Stimulated activated naive B cell treated with anti-CD40 and anti-IgM and Interleukin-4, amounts not matched to agents 10 μg/mL and 1 μg/mL and 100 μg/mL, for 72 hours (primary cell): Measurements from ENCODE around the gene STXBP2.
A peak's percentile ranks its signal among the peaks of the same experiment; 100 is the strongest.

Experiments
- ATAC-seq, 2 donors: fragments of 150-1000 bp; cut with Tn5 transposase; replicated peaks; 2 replicates each; pipeline ENCODE4 v1.10.0; 2021; ENCODE audit warnings: moderate library complexity in 1 of 2
- DNase-seq: peaks from one replicate; pipeline ENCODE4 v3.0.0; 2021
- H3K27ac Mint-ChIP-seq: one replicate; pipeline ENCODE4 v1.8.0; 2022; ENCODE audit warnings: mild to moderate bottlenecking, mixed read lengths
- H3K27me3 Mint-ChIP-seq, 2 donors: one replicate each; pipeline ENCODE4 v1.8.0; 2022; ENCODE audit warnings: mixed read lengths in 2 of 2
- H3K36me3 Mint-ChIP-seq, 2 donors: one replicate each; pipeline ENCODE4 v1.8.0; 2022; ENCODE audit warnings: mixed read lengths in 2 of 2, mild to moderate bottlenecking in 1 of 2
- H3K4me1 Mint-ChIP-seq, 2 donors: one replicate each; pipeline ENCODE4 v1.8.0; 2022; ENCODE audit warnings: mixed read lengths in 2 of 2, mild to moderate bottlenecking in 1 of 2
- H3K4me3 Mint-ChIP-seq, 2 donors: one replicate each; pipeline ENCODE4 v1.8.0; 2022; ENCODE audit warnings: mild to moderate bottlenecking in 2 of 2, mixed read lengths in 2 of 2, moderate library complexity in 1 of 2
- H3K9me3 Mint-ChIP-seq, 2 donors: one replicate each; pipeline ENCODE4 v1.8.0; 2022; ENCODE audit warnings: mixed read lengths in 2 of 2, mild to moderate bottlenecking in 1 of 2

STXBP2 gene

DNA sequence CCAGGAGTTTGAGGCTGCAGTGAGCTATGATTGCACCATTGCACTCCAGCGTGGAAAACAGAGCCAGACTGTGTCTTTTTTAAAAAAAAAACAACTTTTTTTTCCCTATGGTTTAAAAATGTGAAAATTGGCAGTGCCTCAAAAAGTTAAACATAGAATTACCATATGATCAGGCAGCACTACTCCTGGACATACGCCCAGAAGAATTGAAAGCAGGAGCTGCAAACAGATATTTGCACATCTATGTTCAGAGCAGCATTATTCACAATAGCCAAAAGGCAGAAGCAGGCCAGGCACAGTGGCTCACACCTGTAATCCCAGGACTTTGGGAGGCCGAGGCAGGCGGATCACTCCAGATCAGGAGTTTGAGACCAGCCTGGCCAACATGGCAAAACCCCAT is 28.2 kb downstream of the STXBP2 start:
- no peaks in the 10 kb centered on the region for H3K9me3 Mint-ChIP-seq

DNA sequence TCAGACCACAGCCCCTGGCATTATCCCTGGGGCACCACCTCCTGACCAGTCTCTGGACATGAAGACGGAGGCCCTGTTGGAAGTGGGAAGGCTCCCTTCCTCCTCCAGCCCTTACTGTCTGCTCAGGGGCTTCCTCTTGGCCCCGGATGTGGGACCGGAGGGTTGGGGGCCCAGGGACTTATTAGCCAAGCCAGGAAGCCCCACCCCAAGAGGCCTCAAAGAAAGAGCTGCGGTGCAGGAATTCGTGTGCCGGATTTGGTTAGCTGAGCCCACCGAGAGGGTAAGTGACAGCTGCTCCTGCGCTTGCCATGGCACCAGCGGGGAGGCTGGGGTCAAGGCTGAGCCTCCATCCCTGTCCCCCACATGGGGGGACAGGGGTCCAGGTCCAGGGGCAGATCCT is 31.9 kb downstream of the STXBP2 start, which contains the start of gene RETN:
Gene RETN, plus strand, starts transcription at position 208 of the 400 bp plus-strand sequence. CDS start 278 bp downstream, outside the sequence.
- peaks cover 9 to 10% of the 10 kb centered on the region in 2 donors for H3K4me1 Mint-ChIP-seq
- peaks cover 43 to 52% of the 10 kb centered on the region in 2 donors for H3K27me3 Mint-ChIP-seq
- H3K27ac Mint-ChIP-seq = no peak within 1 kb of the TSS
- no peak for DNase-seq
- H3K4me3 Mint-ChIP-seq = peak within 1 kb of the TSS in 1 of 2 donors; percentile 22
- H3K9me3 Mint-ChIP-seq = no peaks in the 10 kb centered on the region
- no peak for ATAC-seq
- H3K36me3 Mint-ChIP-seq = no peaks in the 10 kb centered on the region

More for the DNA sequence above, 28.2 kb downstream of the STXBP2 start:
- ATAC-seq = no peak
- H3K36me3 Mint-ChIP-seq = no peaks in the 10 kb centered on the region
- peaks cover 2% of the 10 kb centered on the region in 2 donors for H3K4me1 Mint-ChIP-seq
- no peak overlapping the region for H3K27ac Mint-ChIP-seq
- DNase-seq = no peak
- peaks cover 19 to 23% of the 10 kb centered on the region in 2 donors for H3K27me3 Mint-ChIP-seq
- no peak overlapping the region for H3K4me3 Mint-ChIP-seq

DNA sequence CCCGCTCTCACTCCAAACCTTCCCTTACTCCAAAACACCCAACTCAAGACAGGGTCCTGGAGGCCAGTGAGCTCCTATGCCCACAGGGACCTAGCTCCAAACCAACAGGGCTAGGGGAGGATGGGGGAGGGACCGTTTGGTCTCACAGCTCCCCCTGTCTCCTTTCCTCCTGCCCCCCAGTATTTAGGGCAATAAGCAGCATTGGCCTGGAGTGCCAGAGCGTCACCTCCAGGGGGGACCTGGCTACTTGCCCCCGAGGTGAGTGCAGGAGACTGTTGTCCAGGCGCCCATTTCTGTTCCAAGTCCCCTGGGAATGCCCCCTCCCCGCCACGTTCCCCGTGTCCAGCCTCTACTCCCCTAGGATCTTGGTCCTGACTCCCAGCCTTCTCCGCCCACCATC is 32.7 kb downstream of the STXBP2 start:
- Mint-ChIP-seq H3K27me3 (peaks cover 51 to 60% of the 10 kb centered on the region in 2 donors), H3K27ac (no peak overlapping the region), H3K4me3 (no peak overlapping the region), H3K9me3 (peaks cover 0 to 2% of the 10 kb centered on the region in 2 donors), H3K4me1 (peaks cover 9 to 12% of the 10 kb centered on the region in 2 donors), H3K36me3 (peaks cover 0 to 3% of the 10 kb centered on the region in 2 donors)
- ATAC-seq = no peak
- no peak for DNase-seq

DNA sequence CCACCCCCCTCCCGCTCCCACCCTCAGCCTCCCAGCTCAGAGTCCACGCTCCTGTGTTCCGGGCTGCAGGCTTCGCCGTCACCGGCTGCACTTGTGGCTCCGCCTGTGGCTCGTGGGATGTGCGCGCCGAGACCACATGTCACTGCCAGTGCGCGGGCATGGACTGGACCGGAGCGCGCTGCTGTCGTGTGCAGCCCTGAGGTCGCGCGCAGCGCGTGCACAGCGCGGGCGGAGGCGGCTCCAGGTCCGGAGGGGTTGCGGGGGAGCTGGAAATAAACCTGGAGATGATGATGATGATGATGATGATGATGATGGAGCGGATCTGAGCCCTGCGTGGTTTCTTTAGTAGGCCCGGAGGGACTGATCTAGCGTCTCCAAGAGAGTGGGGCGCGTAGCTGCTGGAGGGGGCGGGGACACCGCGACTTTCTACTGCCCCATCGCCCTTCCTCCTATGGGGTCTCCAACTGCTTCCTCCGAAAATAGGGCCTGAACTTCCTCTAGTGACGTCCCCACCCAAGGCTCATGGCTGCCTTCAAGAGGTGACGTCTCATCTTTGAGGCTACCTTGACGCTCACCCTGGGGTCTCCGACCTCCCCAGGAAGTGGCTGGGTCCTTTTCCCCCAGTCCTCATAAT is 33.4 kb downstream of the STXBP2 start:
- peaks cover 0 to 2% of the 10 kb centered on the region in 2 donors for H3K9me3 Mint-ChIP-seq
- DNase-seq (no peak), ATAC-seq (peak; percentile 71 to 72)
- H3K27me3 Mint-ChIP-seq = peaks cover 51 to 61% of the 10 kb centered on the region in 2 donors
- peaks cover 9 to 12% of the 10 kb centered on the region in 2 donors for H3K4me1 Mint-ChIP-seq
- H3K36me3 Mint-ChIP-seq = peaks cover 0 to 3% of the 10 kb centered on the region in 2 donors
- H3K4me3 Mint-ChIP-seq = peak overlapping the region; percentile 71 to 80
- peak overlapping the region; percentile 47 for H3K27ac Mint-ChIP-seq

DNA sequence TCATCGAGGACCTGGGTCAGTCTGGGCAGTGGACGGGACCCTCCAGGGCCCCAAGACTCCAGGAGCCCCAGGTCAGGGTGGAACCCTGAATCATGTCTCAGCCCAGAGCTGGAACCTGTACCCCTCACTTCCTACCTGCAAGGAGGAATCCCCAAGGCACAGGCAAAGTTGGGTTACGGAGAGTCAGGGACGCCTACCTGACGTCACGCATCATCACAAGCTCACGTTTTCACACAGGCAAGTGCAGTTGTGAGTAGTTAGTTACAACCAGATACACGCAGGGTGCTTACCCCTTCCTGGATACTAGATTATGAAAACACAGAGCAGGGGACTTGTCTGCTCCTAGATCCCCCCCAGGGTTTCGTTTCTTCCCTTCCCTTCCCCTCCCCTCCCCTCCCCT is 33.9 kb downstream of the STXBP2 start:
- Mint-ChIP-seq H3K4me3 (peak overlapping the region; percentile 71 to 80), H3K9me3 (peaks cover 0 to 2% of the 10 kb centered on the region in 2 donors), H3K36me3 (peaks cover 0 to 3% of the 10 kb centered on the region in 2 donors), H3K27ac (no peak overlapping the region), H3K4me1 (peaks cover 11 to 14% of the 10 kb centered on the region in 2 donors), H3K27me3 (peaks cover 53 to 61% of the 10 kb centered on the region in 2 donors)
- DNase-seq = no peak
- ATAC-seq = peak in 1 of 2 donors; percentile 26

DNA sequence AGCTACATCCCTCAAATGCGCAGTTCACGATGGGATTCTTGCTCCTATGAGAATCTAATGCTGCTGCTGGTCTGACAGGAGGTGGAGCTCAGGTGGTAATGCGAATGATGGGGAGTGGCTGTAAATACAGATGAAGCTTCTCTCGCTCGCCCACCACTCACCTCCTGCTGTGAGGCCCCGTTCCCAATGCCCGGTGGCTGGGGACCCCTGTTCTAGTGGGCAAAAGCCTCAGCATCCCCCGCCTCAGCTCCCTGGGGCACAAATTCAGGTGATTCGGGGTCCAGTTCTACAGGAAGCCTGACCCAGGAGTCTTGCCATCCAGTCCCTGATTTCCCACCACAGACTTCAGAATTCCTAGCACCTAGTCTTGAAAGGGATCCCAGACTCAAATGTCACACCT is 35.6 kb downstream of the STXBP2 start:
- Mint-ChIP-seq H3K4me3 (no peak overlapping the region), H3K27me3 (peaks cover 52 to 58% of the 10 kb centered on the region in 2 donors), H3K27ac (no peak overlapping the region), H3K4me1 (peaks cover 25 to 28% of the 10 kb centered on the region in 2 donors), H3K36me3 (peaks cover 0 to 3% of the 10 kb centered on the region in 2 donors), H3K9me3 (peaks cover 0 to 2% of the 10 kb centered on the region in 2 donors)
- ATAC-seq (no peak), DNase-seq (no peak)

DNA sequence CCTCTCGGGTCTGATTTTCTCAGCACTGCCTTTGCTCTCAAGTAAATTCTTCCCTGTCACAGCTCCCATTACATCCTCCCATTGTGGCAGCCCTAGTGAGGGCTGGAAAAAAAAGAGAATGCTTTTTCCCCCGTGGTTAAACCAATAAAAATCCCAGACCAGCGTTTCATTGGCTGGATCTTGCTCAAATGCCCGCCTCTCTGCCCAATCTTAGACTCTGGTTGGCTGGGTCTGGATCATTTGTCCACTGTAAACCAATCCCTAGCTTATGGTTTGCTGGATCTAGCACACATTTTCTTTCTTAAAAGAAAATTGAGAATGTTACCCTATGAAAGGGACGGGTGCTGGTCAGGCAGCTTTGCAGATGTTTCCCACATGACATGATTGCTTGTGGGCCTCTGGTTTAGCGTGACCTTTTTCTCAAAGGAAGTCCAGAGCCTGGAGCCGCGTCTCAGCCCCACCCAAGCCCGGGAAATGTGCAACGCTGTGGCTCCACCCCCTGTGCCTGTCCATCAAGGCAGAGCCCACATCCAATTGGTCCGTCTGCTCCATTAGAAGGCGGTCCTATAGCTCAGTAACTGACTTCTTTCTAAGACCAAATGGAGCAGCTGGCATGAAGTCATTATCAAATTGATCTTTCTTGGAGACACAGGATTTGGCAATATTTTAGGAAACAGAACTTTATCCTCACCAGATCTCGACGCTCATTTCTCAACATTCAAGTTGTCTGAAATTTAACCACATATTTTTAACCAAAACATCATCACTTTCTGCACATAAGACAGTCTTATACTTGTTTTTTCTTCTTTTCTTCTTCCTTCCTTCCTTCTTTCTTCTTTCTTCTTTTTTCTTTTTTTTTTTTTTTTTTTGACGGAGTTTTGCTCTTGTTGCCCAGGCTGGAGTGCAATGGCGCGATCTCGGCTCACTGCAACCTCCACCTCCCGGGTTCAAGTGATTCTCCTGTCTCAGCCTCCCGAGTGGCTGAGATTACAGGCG is 37.4 kb downstream of the STXBP2 start:
- H3K27ac Mint-ChIP-seq = peak overlapping the region; percentile 14
- H3K4me3 Mint-ChIP-seq = no peak overlapping the region
- H3K4me1 Mint-ChIP-seq = peaks cover 37 to 44% of the 10 kb centered on the region in 2 donors
- H3K27me3 Mint-ChIP-seq = peaks cover 54 to 57% of the 10 kb centered on the region in 2 donors
- peaks cover 0 to 2% of the 10 kb centered on the region in 2 donors for H3K9me3 Mint-ChIP-seq
- peak in 1 of 2 donors; percentile 28 for ATAC-seq
- DNase-seq = no peak
- H3K36me3 Mint-ChIP-seq = peaks cover 0 to 3% of the 10 kb centered on the region in 2 donors

DNA sequence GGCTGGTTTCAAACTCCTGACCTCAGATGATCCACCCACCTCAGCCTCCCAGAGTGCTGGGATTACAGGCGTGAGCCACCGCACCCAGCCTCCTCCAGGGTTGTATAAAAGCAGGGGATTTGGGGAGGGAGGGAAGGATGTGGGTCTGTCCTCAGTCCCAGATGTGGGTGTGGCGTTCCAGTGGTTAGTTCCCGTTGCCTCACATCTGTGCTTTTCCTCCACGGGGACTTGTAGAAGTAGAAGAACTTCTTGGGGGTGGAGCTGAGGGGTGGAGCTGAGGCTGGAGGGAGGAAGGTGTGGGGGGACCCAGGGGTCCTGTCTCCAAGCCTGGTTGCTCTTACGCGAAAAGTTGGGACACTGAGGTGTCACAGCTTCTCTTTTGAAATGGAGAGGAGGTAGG is 39.5 kb downstream of the STXBP2 start:
- H3K9me3 Mint-ChIP-seq = peaks cover 0 to 2% of the 10 kb centered on the region in 2 donors
- DNase-seq (no peak), ATAC-seq (no peak)
- peak overlapping the region; percentile 51 to 62 for H3K4me3 Mint-ChIP-seq
- H3K27ac Mint-ChIP-seq = peak overlapping the region; percentile 42
- H3K4me1 Mint-ChIP-seq = peaks cover 38 to 51% of the 10 kb centered on the region in 2 donors
- H3K27me3 Mint-ChIP-seq = peaks cover 39 to 41% of the 10 kb centered on the region in 2 donors
- peaks cover 3 to 4% of the 10 kb centered on the region in 2 donors for H3K36me3 Mint-ChIP-seq

DNA sequence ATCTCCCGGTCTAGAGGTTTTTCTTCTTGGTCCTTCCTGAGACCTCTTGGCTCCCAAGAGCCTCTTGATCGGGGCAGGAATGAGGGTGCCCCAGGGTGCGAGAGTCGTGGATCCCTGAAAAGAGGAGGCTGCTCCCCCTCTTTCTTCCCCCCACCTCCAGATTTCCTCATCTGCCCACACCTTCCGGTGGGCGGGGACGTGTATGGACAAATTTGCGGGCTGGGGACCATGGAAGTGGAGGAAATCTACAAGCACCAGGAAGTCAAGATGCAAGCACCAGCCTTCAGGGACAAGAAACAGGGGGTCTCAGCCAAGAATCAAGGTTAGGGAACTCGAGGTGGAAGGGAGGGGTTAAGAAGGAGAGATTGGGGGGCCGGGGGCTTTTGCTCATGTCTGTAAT is 39.9 kb downstream of the STXBP2 start, which contains the start of gene MCEMP1:
Gene MCEMP1, plus strand, starts transcription at position 237 of the 400 bp plus-strand sequence. Its CDS starts 31 bp downstream, at position 268.
- H3K9me3 Mint-ChIP-seq = peaks cover 0 to 2% of the 10 kb centered on the region in 2 donors
- peak within 1 kb of the TSS; percentile 51 to 62 for H3K4me3 Mint-ChIP-seq
- DNase-seq = no peak
- peaks cover 7 to 8% of the 10 kb centered on the region in 2 donors for H3K36me3 Mint-ChIP-seq
- peaks cover 36 to 38% of the 10 kb centered on the region in 2 donors for H3K27me3 Mint-ChIP-seq
- no peak for ATAC-seq
- peaks cover 41 to 56% of the 10 kb centered on the region in 2 donors for H3K4me1 Mint-ChIP-seq
- H3K27ac Mint-ChIP-seq = peak within 1 kb of the TSS; percentile 42

DNA sequence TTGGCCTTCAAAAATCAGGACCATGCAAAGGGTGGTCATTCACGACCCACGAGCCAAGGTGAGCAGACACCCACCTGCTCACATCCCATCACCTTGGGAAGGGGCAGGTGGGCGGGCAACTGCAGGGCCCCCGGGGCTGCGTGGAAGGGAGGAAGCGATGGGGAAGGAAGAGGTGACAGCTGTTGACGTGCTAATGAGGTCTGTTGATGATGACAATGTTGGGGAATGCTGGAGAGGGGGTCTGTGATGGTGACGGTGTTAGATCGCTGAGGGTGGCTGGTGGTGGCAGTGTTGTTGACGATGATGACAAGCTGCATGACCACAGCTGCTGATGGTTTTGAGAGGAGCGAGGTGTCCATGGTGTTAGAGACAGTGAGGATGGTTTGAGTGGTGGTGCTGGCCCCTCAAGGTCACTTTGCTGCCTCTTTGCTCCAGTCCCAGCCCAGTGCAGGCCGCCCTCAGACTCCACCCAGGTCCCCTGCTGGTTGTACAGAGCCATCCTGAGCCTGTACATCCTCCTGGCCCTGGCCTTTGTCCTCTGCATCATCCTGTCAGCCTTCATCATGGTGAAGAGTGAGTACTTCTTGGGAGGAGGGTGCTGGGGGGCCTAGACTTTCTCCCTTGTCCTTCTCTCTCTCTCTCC is 40.9 kb downstream of the STXBP2 start:
- Mint-ChIP-seq H3K4me1 (peaks cover 45 to 65% of the 10 kb centered on the region in 2 donors), H3K27me3 (peaks cover 30 to 32% of the 10 kb centered on the region in 2 donors), H3K4me3 (no peak overlapping the region), H3K9me3 (peaks cover 0 to 2% of the 10 kb centered on the region in 2 donors), H3K27ac (peak overlapping the region; percentile 53), H3K36me3 (peaks cover 12 to 14% of the 10 kb centered on the region in 2 donors)
- DNase-seq (no peak), ATAC-seq (no peak)

DNA sequence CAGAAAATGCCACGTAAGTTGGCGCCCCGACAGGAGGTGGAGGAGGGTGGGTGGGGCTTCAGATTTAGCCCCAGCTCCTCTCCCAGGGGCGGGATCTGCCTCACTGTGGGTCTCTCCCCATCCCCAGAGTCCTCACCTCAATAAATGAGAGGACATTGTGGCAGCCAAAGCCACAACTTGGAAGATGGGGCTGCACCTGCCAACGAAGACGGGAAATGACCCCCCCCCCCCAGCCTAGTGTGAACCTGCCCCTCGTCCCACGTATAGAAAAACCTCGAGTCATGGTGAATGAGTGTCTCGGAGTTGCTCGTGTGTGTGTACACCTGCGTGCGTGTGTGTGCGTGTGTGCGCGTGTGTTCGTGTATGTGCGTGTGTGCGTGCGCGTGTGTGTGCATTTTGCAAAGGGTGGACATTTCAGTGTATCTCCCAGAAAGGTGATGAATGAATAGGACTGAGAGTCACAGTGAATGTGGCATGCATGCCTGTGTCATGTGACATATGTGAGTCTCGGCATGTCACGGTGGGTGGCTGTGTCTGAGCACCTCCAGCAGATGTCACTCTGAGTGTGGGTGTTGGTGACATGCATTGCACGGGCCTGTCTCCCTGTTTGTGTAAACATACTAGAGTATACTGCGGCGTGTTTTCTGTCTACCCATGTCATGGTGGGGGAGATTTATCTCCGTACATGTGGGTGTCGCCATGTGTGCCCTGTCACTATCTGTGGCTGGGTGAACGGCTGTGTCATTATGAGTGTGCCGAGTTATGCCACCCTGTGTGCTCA is 42.3 kb downstream of the STXBP2 start:
- Mint-ChIP-seq H3K4me3 (peak overlapping the region; percentile 39 to 69), H3K27ac (peak overlapping the region; percentile 93), H3K27me3 (peaks cover 18 to 20% of the 10 kb centered on the region in 2 donors), H3K4me1 (peaks cover 47 to 75% of the 10 kb centered on the region in 2 donors), H3K36me3 (peaks cover 21 to 26% of the 10 kb centered on the region in 2 donors), H3K9me3 (no peaks in the 10 kb centered on the region)
- DNase-seq (peak; percentile 74), ATAC-seq (peak; percentile 67 to 72)

DNA sequence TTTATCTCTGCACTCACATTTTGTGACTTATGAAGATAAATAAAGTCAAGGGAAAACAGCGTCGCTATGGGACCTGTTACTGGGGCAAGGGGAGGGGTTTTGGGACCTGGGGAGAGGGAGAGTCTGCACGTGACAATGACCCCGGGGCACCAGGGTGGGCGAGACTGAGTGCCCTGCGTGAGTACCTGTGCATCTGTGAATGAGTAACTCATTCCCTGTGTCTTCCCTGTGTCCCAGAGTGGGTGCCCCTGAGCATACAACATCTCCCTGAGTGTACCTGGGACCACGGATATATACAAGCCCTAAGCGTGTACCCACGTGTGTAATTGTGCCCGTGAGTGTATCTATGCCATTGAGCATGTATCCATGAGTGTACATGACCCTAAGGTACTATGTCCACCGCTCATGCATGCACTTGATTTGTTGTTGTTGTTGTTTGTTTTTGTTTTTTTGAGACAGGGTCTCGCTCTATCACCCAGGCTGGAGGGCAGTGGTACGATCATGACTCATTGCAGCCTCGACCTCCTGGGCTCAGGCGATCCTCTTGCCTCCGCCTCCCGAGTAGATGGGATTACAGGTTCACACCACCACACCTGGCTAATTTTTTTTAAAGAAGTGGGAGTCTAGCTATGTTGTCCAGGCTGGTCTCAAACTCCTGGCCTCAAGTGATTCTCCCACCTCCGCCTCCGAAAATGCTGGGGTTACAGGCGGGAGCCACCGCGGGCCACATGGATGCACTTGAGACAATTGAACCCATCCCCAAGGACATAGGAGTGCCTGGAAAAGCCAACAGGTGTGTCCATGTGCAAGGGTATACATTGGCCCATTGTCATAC is 43.1 kb downstream of the STXBP2 start:
- Mint-ChIP-seq H3K27ac (peak overlapping the region; percentile 93), H3K27me3 (peaks cover 12 to 15% of the 10 kb centered on the region in 2 donors), H3K4me3 (peak overlapping the region; percentile 96 to 97), H3K4me1 (peaks cover 45 to 75% of the 10 kb centered on the region in 2 donors), H3K9me3 (no peaks in the 10 kb centered on the region), H3K36me3 (peaks cover 21 to 29% of the 10 kb centered on the region in 2 donors)
- ATAC-seq (no peak), DNase-seq (no peak)
